ENCODE data around the gene RPS15.
"Not testable (repeated sequence)": the region's sequence is repeated elsewhere in the genome, so short reads cannot be mapped to it uniquely, and the experiment has no call there.

Gene RPS15

GRCh38 chr19:1437609-1438008 is 587 bp upstream of the RPS15 start:
- DNase-seq, result no peak

DNA sequence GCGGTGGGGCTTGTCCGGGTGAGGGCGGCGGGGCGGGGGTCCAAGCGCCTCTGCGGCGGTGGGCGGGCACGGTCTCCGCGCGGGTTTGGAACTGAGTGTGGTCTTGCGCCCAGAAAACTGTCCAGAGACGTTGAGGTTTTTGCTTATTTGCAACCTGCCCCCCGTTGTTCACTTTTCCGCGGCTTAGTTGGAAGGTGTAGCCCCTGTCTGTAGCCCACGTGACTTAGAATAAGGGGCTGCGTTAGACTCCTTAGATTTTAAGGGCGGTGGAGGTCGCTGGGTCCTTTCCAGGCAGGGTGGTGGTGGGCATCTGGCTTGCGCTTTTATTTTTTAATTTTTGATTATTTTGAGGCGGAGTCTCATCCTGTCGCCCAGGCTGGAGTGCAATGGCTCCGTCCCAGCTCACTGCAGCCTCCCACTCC is 748 bp downstream of the RPS15 start:
- no peak for DNase-seq

GRCh38 chr19:1439525-1440417 is 1.6 kb downstream of the RPS15 start:
- DNase-seq, result not testable (repeated sequence)

DNA sequence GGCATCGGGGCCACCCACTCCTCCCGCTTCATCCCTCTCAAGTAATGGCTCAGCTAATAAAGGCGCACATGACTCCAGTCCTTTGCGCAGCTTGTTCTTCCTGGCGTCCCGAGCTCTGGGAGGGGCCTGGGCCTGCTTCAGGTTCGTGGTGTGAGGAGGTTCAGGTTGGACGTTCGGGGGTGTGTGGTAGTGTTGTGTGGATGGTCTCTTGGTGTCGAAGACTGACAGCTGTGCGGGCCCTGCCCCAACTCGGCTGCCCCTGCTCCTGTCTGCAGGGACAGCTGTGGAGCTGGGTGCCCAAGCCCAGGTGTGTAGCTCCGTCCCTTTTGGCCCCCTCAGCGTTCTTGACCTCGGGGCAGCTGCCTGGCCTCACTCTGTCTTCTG is 2.2 kb downstream of the RPS15 start:
- DNase-seq, result no peak

DNA sequence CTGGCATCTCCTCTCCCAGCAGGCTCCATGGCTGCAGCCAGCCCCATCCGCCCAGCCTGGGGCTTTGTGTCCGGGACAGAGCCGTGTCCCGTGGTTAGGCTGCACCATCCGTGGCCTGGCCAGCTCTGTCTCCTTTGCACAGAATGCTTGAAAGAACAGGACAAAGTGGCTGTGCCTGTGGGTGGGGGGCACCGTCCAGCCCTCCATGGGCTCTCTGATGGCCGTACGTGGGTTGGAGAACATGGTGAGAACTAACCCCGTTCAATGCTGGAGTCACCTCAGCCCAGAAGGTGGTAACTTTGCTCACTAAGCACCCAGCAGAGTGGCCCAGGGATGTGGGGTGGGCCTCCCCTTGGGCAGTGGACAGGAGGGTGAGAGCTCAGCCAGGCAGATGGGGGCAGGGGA is 2.8 kb downstream of the RPS15 start:
- DNase-seq, result no peak

GRCh38 chr19:1441677-1442438 is 3.7 kb downstream of the RPS15 start:
- DNase-seq, result no peak

DNA sequence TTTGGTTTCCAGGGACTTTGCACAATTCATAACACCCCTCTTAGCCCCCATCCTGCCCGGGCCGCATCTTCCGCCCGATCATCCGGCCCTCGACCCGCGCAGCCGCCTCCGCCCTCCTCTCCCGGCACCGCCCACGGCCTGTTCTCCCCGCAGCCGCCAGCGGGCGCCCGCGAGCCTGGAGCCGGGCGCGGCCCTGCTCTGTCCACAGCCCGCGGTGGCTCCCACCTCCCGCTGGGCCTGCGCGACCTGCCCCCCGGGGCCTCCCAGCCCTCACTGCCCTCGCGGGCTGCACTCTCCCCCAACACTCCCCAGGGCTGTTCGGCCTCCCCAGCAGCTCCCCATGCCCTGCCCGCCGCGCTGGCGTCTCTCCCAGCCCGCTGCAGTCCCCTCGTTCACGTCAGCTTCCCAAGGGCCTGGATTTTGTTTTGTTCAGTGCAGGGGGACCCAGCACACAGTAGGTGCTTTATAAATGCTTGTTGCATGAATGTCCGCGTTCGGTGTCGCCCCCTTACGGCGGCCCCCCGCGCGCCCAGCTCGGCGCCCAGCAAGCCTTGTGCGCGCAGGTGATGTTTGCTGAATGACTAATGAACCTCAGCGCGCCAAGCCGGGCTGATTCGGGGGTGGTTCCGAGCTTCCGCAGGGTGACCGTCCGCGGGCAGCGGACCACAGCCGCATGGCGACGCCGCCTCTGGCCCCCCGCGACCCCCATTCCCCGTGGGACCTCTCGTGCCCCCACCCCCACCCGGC is 7.2 kb downstream of the RPS15 start:
- DNase-seq, result peak; percentile 27

DNA sequence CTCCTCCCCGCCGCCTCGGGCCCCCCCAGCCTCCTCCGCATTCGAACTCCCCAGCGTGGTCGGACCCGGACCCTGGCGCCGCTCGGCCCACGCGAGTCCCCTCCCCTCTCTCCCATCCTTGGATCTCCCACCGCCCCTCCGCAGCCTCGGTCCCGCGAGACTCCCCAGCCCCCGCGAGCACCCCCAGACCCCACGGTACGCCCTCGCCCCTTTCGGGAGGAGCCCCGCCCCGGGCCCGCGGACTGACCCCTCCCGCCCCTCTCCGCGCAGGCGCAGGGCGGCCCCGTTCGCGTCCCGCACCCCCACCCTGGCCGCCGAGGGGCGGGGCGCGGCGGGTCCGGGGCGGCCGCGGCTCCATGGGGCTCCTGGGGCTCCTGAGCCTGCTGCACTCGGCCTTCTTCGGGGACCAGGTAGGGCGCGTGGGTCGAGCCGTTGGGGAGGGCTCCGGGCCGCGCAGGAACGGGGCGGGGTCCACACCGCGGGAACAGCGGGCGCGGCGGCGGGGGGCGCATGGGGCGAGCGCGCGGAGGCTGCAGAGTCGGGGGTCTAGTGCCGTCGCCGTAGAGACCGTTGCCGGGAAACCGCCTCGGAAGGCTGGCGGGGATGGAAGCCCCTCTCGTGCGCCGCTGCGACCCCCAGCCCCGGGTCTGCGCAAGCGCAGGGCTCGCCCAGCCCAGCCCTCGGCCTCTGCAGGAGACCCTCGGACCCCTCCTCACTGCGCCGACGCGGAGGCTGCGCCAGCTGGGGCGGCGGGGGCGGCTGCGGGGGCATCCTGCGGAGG is 7.9 kb downstream of the RPS15 start:
- peak; percentile 25 for DNase-seq

- DNase-seq, result no peak
Measured at GRCh38 chr19:1446713-1447481, 8.7 kb downstream of the RPS15 start.

- no peak for DNase-seq
Measured at GRCh38 chr19:1447504-1447903, 9.3 kb downstream of the RPS15 start.

GRCh38 chr19:1447944-1448343 is 9.7 kb downstream of the RPS15 start:
- no peak for DNase-seq

GRCh38 chr19:1449467-1450442 is 11.6 kb downstream of the RPS15 start, which contains the start of gene APC2:
TSS of gene APC2 (plus strand) at chr19:1450121. CDS start at chr19:1453002, 2,881 bp downstream.
- no peak for DNase-seq

- DNase-seq, result no peak
Measured at GRCh38 chr19:1450735-1451731, 12.8 kb downstream of the RPS15 start.

DNA sequence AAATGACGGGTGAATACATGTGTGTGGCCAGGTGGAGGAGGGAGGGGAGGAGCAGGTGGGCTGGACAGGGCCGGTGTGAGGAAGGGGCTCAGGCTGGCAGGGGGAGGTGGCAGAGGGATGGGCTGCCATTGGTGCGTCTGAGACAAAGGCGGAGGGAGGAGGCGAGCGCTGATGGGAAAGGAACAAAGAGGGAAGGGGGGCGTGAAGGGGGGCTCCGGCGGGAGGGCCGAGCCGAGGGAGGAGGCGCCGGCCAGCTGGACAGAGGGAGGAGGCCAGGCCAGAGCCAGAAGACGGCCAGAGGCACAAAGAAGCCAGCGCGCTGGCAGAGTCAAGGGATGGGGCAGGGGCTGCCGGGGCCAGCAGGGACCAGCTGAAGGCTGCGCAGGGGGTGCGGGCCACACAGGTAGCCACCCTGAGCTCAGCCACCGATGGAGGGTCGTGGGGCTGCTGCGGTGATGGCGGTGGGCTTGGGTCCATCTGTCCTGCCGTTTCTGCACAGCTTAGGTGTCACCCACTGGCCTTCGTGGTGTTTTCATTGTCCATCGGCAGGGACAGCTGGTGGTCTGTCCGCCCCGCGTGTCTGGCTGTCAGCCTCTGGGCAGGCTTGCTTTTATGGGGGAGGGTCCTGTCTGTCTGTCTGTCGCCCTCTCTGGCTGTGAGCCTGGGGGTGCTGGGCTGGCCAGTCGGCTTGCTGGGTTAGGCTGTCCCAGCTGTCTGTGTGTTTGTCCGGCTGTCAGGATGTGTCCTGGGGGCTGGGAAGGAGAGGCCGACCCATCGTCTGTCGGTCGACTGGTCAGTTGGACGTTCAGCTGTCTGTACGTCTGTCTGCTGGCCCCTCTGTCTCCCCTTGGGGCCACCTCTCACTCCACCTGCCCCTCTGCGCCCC is 14.0 kb downstream of the RPS15 start:
- no peak for DNase-seq

- no peak for DNase-seq
Measured at GRCh38 chr19:1452802-1453524, 14.8 kb downstream of the RPS15 start.

DNA sequence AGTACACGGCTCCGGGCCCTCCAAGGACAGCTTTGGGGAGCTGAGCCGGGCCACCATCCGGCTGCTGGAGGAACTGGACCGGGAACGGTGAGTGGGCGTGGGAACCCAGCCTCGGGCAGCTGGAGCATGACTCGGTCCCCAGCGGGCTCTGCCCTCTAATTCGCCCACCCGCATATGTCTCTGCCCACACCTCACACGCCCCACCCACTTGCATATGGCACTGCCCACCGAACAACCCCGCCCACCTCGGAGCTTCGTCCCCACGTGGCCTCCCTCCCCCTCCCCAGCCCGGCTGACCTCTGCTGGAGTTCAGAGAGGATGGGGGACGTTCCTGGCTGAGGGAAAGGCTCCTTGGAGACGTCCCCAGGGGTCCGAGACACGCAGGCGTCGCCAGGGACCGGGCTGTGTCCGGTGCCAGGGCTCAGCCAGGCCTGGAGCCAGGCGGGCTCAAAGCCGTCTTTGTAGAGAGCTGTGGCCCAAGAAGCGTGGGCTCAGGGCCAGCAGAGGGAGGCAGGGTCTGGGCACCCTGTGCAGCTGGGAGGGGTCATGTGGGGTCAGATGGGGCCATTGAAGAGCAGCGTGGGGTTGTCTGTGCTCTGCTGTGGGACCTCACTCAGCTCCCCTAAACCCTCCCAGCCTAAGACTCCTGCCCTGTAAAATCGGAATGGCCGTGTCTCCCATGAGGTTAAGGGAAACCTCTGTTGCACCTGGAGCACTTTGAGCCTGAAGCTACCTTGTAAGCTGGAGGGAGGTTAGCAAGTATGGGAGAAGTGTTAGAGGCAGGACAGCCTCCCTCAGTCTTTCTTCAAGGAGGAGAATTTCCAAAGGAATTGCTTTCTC is 15.5 kb downstream of the RPS15 start:
- DNase-seq, result peak; percentile 38

Measured in NCI-H446 treated with DMSO at 0.1 percent for 48 hours (cell line).